Measurements from ENCODE around the gene SFXN5.

- TF ChIP-seq, protein P1, sequence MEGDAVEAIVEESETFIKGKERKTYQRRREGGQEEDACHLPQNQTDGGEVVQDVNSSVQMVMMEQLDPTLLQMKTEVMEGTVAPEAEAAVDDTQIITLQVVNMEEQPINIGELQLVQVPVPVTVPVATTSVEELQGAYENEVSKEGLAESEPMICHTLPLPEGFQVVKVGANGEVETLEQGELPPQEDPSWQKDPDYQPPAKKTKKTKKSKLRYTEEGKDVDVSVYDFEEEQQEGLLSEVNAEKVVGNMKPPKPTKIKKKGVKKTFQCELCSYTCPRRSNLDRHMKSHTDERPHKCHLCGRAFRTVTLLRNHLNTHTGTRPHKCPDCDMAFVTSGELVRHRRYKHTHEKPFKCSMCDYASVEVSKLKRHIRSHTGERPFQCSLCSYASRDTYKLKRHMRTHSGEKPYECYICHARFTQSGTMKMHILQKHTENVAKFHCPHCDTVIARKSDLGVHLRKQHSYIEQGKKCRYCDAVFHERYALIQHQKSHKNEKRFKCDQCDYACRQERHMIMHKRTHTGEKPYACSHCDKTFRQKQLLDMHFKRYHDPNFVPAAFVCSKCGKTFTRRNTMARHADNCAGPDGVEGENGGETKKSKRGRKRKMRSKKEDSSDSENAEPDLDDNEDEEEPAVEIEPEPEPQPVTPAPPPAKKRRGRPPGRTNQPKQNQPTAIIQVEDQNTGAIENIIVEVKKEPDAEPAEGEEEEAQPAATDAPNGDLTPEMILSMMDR (IDR thresholded peaks at IDR 0.05) = no peak
- no peak for TF ChIP-seq USF2 (IDR thresholded peaks at IDR 0.05)
- no peak for TF ChIP-seq NR3C1 (IDR thresholded peaks at IDR 0.05)
These were observed 97.1 kb downstream of the SFXN5 start for GRCh38 chr2:72974436-72974754.
